CD4-positive, CD25-positive, alpha-beta regulatory T cell (primary cell): ENCODE data around the gene DENND4C. TPM values are rescaled to one million over a fixed set of nuclear protein-coding genes. Genes with fewer than 3 reads are reported as not detected.

ENCODE experiments used
- ATAC-seq, 2 donors: fragments of 150-1000 bp; cut with Tn5 transposase; one replicate each; pipeline ENCODE4 v1.10.0; 2021; ENCODE audit warnings: low read depth in 2 of 2, moderate number of reproducible peaks in 2 of 2, moderate library complexity in 1 of 2
- DNase-seq, 3 donors: peaks; one replicate each; pipeline versions ENCODE4 v3.0.0 to v3.0.0-alpha.2; 2012 to 2022; ENCODE audit warnings: mixed read lengths in 1 of 3
- H3K27ac ChIP-seq: one replicate; pipeline ENCODE4 v1.7.0; 2013; ENCODE audit warnings: mild to moderate bottlenecking, low read length; ENCODE audit not compliant: insufficient read depth, poor library complexity, severe bottlenecking
- H3K27me3 ChIP-seq: one replicate; pipeline ENCODE4 v1.7.0; 2013; ENCODE audit warnings: low read length; ENCODE audit not compliant: control insufficient read depth, insufficient read depth
- H3K36me3 ChIP-seq: one replicate; pipeline ENCODE4 v1.7.0; 2013; ENCODE audit warnings: mild to moderate bottlenecking, low read length, moderate library complexity; ENCODE audit not compliant: control insufficient read depth, insufficient read depth
- H3K4me1 ChIP-seq: 2 replicates; pipeline ENCODE4 v1.7.0; 2013; ENCODE audit warnings: mild to moderate bottlenecking, low read length; ENCODE audit not compliant: insufficient read depth, control insufficient read depth, poor library complexity, severe bottlenecking
- H3K4me3 ChIP-seq: one replicate; pipeline ENCODE4 v1.7.0; 2013; ENCODE audit warnings: low read depth, mild to moderate bottlenecking, low read length, moderate library complexity
- H3K9me3 ChIP-seq, 2 experiments: 1 replicate in 1 of 2; 2 replicates in 1 of 2; pipeline ENCODE4 v1.7.0; 2013; ENCODE audit warnings: low read length in 2 of 2, mild to moderate bottlenecking in 1 of 2, moderate library complexity in 1 of 2; ENCODE audit not compliant: control insufficient read depth in 2 of 2
- H3K27ac Mint-ChIP-seq, 3 donors: one replicate each; pipeline ENCODE4 v1.8.0; 2020 to 2022; ENCODE audit warnings: mild to moderate bottlenecking in 3 of 3, mixed read lengths in 3 of 3, moderate library complexity in 2 of 3
- H3K27me3 Mint-ChIP-seq: one replicate; pipeline ENCODE4 v1.8.0; 2022; ENCODE audit warnings: mild to moderate bottlenecking, mixed read lengths
- H3K36me3 Mint-ChIP-seq: one replicate; pipeline ENCODE4 v1.8.0; 2020; ENCODE audit warnings: mixed read lengths
- H3K4me1 Mint-ChIP-seq, 4 donors: one replicate each; pipeline ENCODE4 v1.8.0; 2020 to 2022; ENCODE audit warnings: mixed read lengths in 4 of 4, mild to moderate bottlenecking in 1 of 4
- H3K4me3 Mint-ChIP-seq, 4 donors: one replicate each; pipeline ENCODE4 v1.8.0; 2020 to 2022; ENCODE audit warnings: mild to moderate bottlenecking in 4 of 4, mixed read lengths in 4 of 4, moderate library complexity in 3 of 4
- H3K9me3 Mint-ChIP-seq, 7 donors: one replicate each; pipeline ENCODE4 v1.8.0; 2020 to 2022; ENCODE audit warnings: mixed read lengths in 7 of 7, mild to moderate bottlenecking in 3 of 7, moderate library complexity in 2 of 7
- polyA plus RNA-seq, 4 donors: library from polyadenylated mRNA; unstranded; fragments of 300-500 nt; fragmentation: Illumina TruSeq; gene quantifications; one replicate each; pipeline ENCODE4 v1.2.3, GENCODE V29; 2021
- total RNA-seq: library from RNA; stranded (reverse); gene quantifications from one replicate; pipeline ENCODE4 v1.2.3, GENCODE V29; 2022

DENND4C gene
- total and polyA plus RNA-seq, 5 donors from 2014 or later, result 25.6 to 47.7 (median 32.4) TPM

DNA sequence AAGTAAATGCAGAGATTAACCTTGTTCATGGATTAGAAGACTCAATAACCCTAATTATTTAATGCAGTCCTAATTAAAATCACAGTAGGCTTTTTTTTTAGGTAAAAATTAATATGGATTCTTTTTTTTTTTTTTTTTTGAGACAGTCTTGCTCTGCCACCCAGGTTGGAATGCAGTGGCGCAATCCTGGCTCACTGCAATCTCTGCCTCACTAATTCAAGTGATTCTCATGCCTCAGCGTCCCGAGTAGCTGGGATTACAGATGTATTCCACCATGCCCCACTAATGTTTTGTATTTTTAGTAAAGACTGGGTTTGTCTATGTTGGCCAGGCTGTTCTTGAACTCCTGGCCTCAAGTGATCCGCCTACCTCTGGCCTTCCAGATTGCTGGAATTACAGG, 40.6 kb downstream of the DENND4C start:
- no peaks in the 10 kb centered on the region for H3K9me3 ChIP-seq
- H3K9me3 Mint-ChIP-seq, result peaks cover 0 to 4% (median 0%) of the 10 kb centered on the region in 7 donors
- H3K4me1 Mint-ChIP-seq, result peaks cover 35 to 53% (median 39%) of the 10 kb centered on the region in 4 donors
- H3K27ac Mint-ChIP-seq, result no peak overlapping the region
- H3K27ac ChIP-seq, result no peak overlapping the region
- H3K27me3 Mint-ChIP-seq, result no peaks in the 10 kb centered on the region
- peaks cover 14% of the 10 kb centered on the region for H3K4me1 ChIP-seq
- H3K27me3 ChIP-seq, result no peaks in the 10 kb centered on the region
- H3K4me3 Mint-ChIP-seq, result no peak overlapping the region
- DNase-seq, result no peak
- H3K36me3 ChIP-seq, result peaks cover 4% of the 10 kb centered on the region
- H3K4me3 ChIP-seq, result no peak overlapping the region
- peaks cover 31% of the 10 kb centered on the region for H3K36me3 Mint-ChIP-seq
- no peak for ATAC-seq

DNA sequence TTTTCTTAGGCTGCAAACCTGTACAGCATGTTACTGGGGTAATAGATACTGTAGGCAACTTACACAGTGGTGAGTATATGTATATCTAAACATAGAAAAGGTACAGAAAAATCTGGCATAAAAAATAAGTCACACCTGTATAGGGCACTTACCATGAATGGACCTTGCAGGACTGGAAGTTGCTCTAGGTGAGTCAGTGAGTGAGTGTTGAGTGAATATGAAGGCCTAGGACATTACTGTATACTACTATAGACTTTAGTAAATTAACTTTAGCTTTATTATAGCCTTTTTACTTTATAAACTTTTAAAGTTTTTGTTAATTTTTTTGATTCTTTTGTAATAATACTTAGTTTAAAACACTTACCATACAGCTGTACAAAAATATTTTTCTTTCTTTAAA, 51.3 kb downstream of the DENND4C start:
- Mint-ChIP-seq H3K36me3 (peaks cover 5% of the 10 kb centered on the region), H3K9me3 (no peaks in the 10 kb centered on the region), H3K27ac (peak overlapping the region in 1 of 3 donors; percentile 26), H3K4me3 (no peak overlapping the region), H3K27me3 (no peaks in the 10 kb centered on the region), H3K4me1 (peaks cover 30 to 44% (median 36%) of the 10 kb centered on the region in 4 donors)
- no peak for ATAC-seq
- no peak overlapping the region for H3K4me3 ChIP-seq
- H3K27ac ChIP-seq, result no peak overlapping the region
- DNase-seq, result no peak
- H3K36me3 ChIP-seq, result peaks cover 8% of the 10 kb centered on the region
- no peaks in the 10 kb centered on the region for H3K9me3 ChIP-seq
- H3K4me1 ChIP-seq, result no peaks in the 10 kb centered on the region
- no peaks in the 10 kb centered on the region for H3K27me3 ChIP-seq

DNA sequence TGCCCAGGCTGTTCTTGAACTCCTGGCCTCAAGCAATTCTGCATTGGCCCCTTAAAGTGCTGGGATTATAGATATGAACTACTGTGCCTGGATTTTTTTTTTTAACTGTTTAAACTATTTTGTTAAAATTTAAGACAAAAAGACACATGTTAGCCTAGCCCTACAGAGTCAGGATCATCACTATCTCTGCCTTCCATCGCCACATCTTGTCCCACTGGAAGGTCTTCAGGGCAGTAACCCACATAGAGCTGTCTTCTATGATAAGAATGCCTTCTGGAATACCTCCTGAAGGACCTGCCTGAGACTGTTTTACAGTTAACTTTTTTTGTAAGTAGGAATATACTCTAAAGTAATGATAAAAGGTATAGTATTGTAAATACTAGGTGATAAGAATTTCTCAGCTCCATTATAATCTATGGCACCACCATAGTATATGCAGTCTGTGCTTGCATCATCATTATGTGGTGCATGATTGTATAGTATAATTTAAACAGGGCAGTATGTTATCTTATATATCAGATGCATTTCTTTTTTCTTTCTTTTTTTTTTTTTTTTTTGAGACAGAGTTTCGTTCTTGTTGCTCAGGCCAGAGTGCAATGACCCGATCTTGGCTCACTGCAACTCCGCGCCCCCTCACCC, 52.7 kb downstream of the DENND4C start:
- Histone ChIP-seq H3K36me3 (peaks cover 7% of the 10 kb centered on the region), H3K9me3 (no peaks in the 10 kb centered on the region), H3K4me1 (no peaks in the 10 kb centered on the region), H3K4me3 (no peak overlapping the region), H3K27ac (no peak overlapping the region), H3K27me3 (no peaks in the 10 kb centered on the region)
- ATAC-seq (no peak), DNase-seq (no peak)
- no peak overlapping the region for H3K4me3 Mint-ChIP-seq
- no peaks in the 10 kb centered on the region for H3K27me3 Mint-ChIP-seq
- H3K36me3 Mint-ChIP-seq, result peaks cover 8% of the 10 kb centered on the region
- H3K4me1 Mint-ChIP-seq, result peaks cover 26 to 36% (median 31%) of the 10 kb centered on the region in 4 donors
- H3K27ac Mint-ChIP-seq, result no peak overlapping the region
- H3K9me3 Mint-ChIP-seq, result no peaks in the 10 kb centered on the region

DNA sequence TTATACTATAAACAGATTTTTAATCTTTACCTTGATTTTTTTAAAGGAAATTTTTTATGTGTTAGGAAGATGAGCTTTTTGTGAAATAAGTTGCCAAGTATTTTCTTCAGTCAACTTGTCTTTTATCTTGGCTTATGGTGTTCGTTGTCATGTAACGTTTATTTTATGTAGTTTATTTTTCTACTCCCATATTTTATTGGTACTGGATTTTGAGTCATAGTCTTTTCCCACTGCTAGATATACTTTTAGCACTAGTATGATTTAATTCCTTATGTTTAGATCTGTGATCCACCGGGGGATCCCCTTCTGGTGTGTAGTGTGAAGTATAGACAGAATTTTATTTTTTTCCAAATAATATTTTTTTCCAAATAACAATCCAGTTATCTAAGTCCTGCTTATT, 54.2 kb downstream of the DENND4C start:
- H3K4me1 ChIP-seq, result no peaks in the 10 kb centered on the region
- no peak overlapping the region for H3K4me3 ChIP-seq
- no peak overlapping the region for H3K27ac ChIP-seq
- DNase-seq, result no peak
- H3K36me3 ChIP-seq, result peaks cover 14% of the 10 kb centered on the region
- Mint-ChIP-seq H3K4me3 (no peak overlapping the region), H3K27me3 (no peaks in the 10 kb centered on the region), H3K27ac (no peak overlapping the region), H3K9me3 (no peaks in the 10 kb centered on the region), H3K36me3 (peaks cover 12% of the 10 kb centered on the region), H3K4me1 (peaks cover 27 to 38% (median 32%) of the 10 kb centered on the region in 4 donors)
- H3K27me3 ChIP-seq, result no peaks in the 10 kb centered on the region
- no peak for ATAC-seq
- no peaks in the 10 kb centered on the region for H3K9me3 ChIP-seq

DNA sequence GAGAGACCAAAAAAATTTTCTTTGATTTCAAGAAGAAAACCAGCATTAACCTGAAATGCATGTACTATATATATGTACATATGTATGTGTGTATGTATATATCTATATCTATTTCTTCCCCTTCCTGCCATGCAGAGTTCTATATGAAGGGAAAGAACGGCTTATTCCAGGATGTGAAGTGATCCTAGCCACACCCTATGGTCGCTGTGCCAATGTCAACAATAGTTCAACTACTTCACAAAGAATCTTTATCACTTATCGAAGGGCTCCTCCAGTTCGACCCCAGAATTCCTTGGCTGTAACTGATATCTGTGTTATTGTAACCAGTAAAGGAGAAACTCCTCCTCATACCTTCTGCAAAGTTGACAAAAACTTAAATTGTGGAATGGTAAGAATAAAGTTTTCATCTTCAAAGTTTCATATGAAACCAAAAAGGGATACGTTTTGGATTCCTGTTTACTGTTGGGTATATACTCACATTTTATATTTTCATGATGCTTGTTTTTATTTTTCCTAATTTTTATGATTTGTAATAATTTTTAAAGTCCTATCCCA, 56.2 kb downstream of the DENND4C start:
- peaks cover 26% of the 10 kb centered on the region for H3K36me3 Mint-ChIP-seq
- Histone ChIP-seq H3K4me1 (no peaks in the 10 kb centered on the region), H3K36me3 (peaks cover 32% of the 10 kb centered on the region), H3K4me3 (no peak overlapping the region), H3K27ac (no peak overlapping the region), H3K27me3 (no peaks in the 10 kb centered on the region), H3K9me3 (no peaks in the 10 kb centered on the region)
- H3K4me3 Mint-ChIP-seq, result no peak overlapping the region
- ATAC-seq (no peak), DNase-seq (no peak)
- H3K27ac Mint-ChIP-seq, result no peak overlapping the region
- H3K9me3 Mint-ChIP-seq, result no peaks in the 10 kb centered on the region
- H3K4me1 Mint-ChIP-seq, result peaks cover 23 to 39% (median 27%) of the 10 kb centered on the region in 4 donors
- no peaks in the 10 kb centered on the region for H3K27me3 Mint-ChIP-seq

DNA sequence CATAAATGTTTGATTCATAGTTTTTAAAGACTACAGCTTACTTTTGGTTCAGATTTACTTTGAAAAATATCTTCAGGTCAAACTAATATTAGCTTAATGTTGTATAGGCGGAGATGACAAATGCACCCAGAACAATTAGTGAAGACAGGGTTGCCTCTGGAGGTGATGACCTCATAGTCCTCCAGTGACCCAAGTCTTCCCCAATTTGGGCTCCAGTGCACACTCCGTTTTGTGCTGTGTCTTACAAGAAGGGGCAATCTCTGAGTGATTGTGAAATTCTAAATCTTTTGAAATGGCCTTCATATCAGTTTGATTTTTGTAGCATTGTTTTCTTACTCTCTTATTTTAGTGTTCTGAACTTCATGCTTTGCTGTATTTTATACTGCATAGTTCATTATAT, 57.6 kb downstream of the DENND4C start:
- H3K27ac Mint-ChIP-seq, result no peak overlapping the region
- Histone ChIP-seq H3K36me3 (peaks cover 42% of the 10 kb centered on the region), H3K4me3 (no peak overlapping the region), H3K27ac (no peak overlapping the region), H3K27me3 (no peaks in the 10 kb centered on the region), H3K9me3 (no peaks in the 10 kb centered on the region), H3K4me1 (no peaks in the 10 kb centered on the region)
- peaks cover 34% of the 10 kb centered on the region for H3K36me3 Mint-ChIP-seq
- ATAC-seq, result no peak
- no peak for DNase-seq
- peak overlapping the region in 1 of 4 donors; percentile 81 for H3K4me3 Mint-ChIP-seq
- peaks cover 21 to 38% (median 25%) of the 10 kb centered on the region in 4 donors for H3K4me1 Mint-ChIP-seq
- no peaks in the 10 kb centered on the region for H3K9me3 Mint-ChIP-seq
- no peaks in the 10 kb centered on the region for H3K27me3 Mint-ChIP-seq

DNA sequence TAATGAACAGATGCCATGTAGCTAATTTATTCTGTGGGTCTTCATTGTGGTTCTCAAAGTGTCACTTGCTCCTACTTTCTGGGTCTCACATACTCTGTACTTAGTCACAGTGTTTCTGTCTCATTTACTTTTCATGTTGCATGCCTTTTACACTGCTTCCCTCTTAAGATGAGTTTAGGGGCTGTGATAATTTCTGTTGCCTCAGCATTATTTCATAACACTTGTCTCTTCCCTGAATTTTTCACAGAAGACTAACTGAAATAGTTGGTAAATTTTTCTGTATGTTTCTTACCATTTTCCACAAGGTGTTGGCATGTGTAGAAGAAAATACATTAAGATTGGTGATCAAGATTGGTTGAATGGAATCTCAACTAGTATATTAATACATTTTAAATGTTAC, 59.6 kb downstream of the DENND4C start:
- no peaks in the 10 kb centered on the region for H3K4me1 ChIP-seq
- Mint-ChIP-seq H3K27me3 (no peaks in the 10 kb centered on the region), H3K9me3 (no peaks in the 10 kb centered on the region), H3K4me3 (no peak overlapping the region), H3K36me3 (peaks cover 48% of the 10 kb centered on the region), H3K27ac (no peak overlapping the region), H3K4me1 (peaks cover 9 to 38% (median 12%) of the 10 kb centered on the region in 4 donors)
- ATAC-seq (no peak), DNase-seq (no peak)
- H3K36me3 ChIP-seq, result peaks cover 50% of the 10 kb centered on the region
- H3K9me3 ChIP-seq, result no peaks in the 10 kb centered on the region
- no peak overlapping the region for H3K4me3 ChIP-seq
- H3K27ac ChIP-seq, result no peak overlapping the region
- H3K27me3 ChIP-seq, result no peaks in the 10 kb centered on the region

DNA sequence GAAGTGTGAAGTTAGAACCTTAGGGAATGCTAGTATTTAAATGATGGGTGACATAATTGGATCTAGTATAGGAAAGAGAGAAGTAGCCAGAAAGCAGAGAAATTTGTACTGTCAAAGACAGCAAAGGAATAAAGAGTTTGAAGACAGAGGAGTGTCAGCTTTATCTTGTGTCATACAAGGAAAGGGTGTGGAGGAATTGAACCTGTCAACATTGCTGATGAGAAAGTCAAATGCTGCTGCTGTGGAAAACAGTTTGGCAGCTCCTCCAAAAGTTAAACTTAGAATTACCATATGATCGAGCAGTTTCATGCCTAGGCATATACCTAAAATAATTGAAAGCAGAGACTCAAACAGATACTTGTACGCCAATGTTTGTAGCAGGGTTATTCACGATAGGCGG, 63.7 kb downstream of the DENND4C start:
- no peaks in the 10 kb centered on the region for H3K4me1 ChIP-seq
- Mint-ChIP-seq H3K4me1 (peaks cover 0 to 22% (median 3%) of the 10 kb centered on the region in 4 donors), H3K9me3 (no peaks in the 10 kb centered on the region), H3K27me3 (no peaks in the 10 kb centered on the region), H3K4me3 (no peak overlapping the region), H3K27ac (peak overlapping the region in 1 of 3 donors; percentile 22), H3K36me3 (peaks cover 41% of the 10 kb centered on the region)
- DNase-seq (no peak), ATAC-seq (no peak)
- H3K9me3 ChIP-seq, result no peaks in the 10 kb centered on the region
- no peaks in the 10 kb centered on the region for H3K27me3 ChIP-seq
- H3K36me3 ChIP-seq, result peaks cover 62% of the 10 kb centered on the region
- no peak overlapping the region for H3K27ac ChIP-seq
- H3K4me3 ChIP-seq, result no peak overlapping the region
